HepG2 (cell line): Measurements from ENCODE around the gene P3H4. TPM values are rescaled to one million over a fixed set of nuclear protein-coding genes. Genes with fewer than 3 reads are reported as not detected.

Experiments
- ATF5 ChIP-seq: sonication (generic); formaldehyde crosslinking; IDR thresholded peaks from 2 replicates; pipeline ENCODE4 v1.4.0; 2020; ENCODE audit warnings: mild to moderate bottlenecking, low read depth, missing genetic modification reagents
- FOXO4 ChIP-seq: sonication (generic); formaldehyde crosslinking; conservative IDR thresholded peaks from 2 replicates; pipeline ENCODE4 v1.8.1; 2023; ENCODE audit warnings: missing genetic modification reagents
- GMEB1 ChIP-seq: sonication (generic); formaldehyde crosslinking; IDR thresholded peaks from 2 replicates; pipeline ENCODE4 v1.5.1; 2020; ENCODE audit warnings: missing genetic modification reagents, mild to moderate bottlenecking, borderline replicate concordance
- HIC2 ChIP-seq: sonication (generic); formaldehyde crosslinking; IDR thresholded peaks from 2 replicates; pipeline ENCODE4 v1.9.0; 2022; ENCODE audit warnings: low read depth, missing genetic modification reagents
- HNRNPK ChIP-seq: fragments of 200-400 bp; formaldehyde crosslinking; IDR thresholded peaks from 2 replicates; pipeline ENCODE4 v1.6.1; 2018; ENCODE audit warnings: low read length, low read depth, moderate library complexity, mild to moderate bottlenecking; ENCODE audit not compliant: poor library complexity, severe bottlenecking
- HOMEZ ChIP-seq: IDR thresholded peaks from 2 replicates; pipeline ENCODE4 v1.6.1; 2016; ENCODE audit warnings: low read depth
- NFAT5 ChIP-seq: sonication (generic); formaldehyde crosslinking; IDR thresholded peaks from 2 replicates; pipeline ENCODE4 v1.4.0; 2020; ENCODE audit warnings: missing genetic modification reagents
- TGIF2 ChIP-seq: IDR thresholded peaks from 2 replicates; pipeline ENCODE4 v1.6.1; 2016; ENCODE audit warnings: control low read depth, missing compliant biosample characterization
- ZNF24 ChIP-seq: fragments of 450-650 bp; IDR thresholded peaks from 2 replicates; pipeline ENCODE4 v1.6.1; 2017; ENCODE audit warnings: antibody characterized with exemption, mild to moderate bottlenecking
- ZNF431 ChIP-seq: sonication (generic); formaldehyde crosslinking; IDR thresholded peaks from 2 replicates; pipeline ENCODE4 v1.9.0; 2022; ENCODE audit warnings: missing genetic modification reagents, low read depth, mild to moderate bottlenecking, borderline replicate concordance
- ZNF652 ChIP-seq: IDR thresholded peaks from 2 replicates; pipeline ENCODE4 v1.6.1; 2016; ENCODE audit warnings: low read depth, borderline replicate concordance
- ZNF777 ChIP-seq: sonication (generic); formaldehyde crosslinking; IDR thresholded peaks from 2 replicates; pipeline ENCODE4 v1.4.0; 2020; ENCODE audit warnings: missing genetic modification reagents
- ZNF83 ChIP-seq: sonication (generic); formaldehyde crosslinking; IDR thresholded peaks from 2 replicates; pipeline ENCODE4 v1.4.0; 2020; ENCODE audit warnings: missing genetic modification reagents, mild to moderate bottlenecking, borderline replicate concordance
- polyA plus RNA-seq, 8 experiments: library from polyadenylated mRNA; depleted of rRNA in 3 of 8; stranded (reverse) in 7 of 8; unstranded in 1 of 8; fragments of >200 nt; fragmentation: Illumina TruSeq in 4 of 8; extraction: Trizol in 4 of 8; gene quantifications; 2 replicates each; pipeline versions ENCODE4 v1.2.1 to v1.2.3, GENCODE V29; 2011 to 2016; ENCODE audit warnings: low read depth in 4 of 8, missing spikeins in 1 of 8, mixed read lengths in 1 of 8; ENCODE audit not compliant: insufficient read depth in 1 of 8
- total RNA-seq, 5 experiments: library from RNA; depleted of rRNA; stranded (reverse); fragments of >200 nt; fragmentation: Illumina TruSeq; extraction: Trizol; gene quantifications; 2 replicates each; pipeline ENCODE4 v1.2.3, GENCODE V29; 2016; ENCODE audit warnings: low read depth in 1 of 5

The P3H4 gene
- total and polyA plus RNA-seq, 2 of the 13 experiments (the other 11 are each of a cell fraction or from before 2014, with no cell fraction given) = 37.1 to 50.6 TPM

GRCh38 chr17:41812381-41813151 is 817 bp upstream of the P3H4 start, which contains the start of gene FKBP10 (continued):
- TF ChIP-seq NFAT5 (CRISPR knock-in tag) = no peak
- TF ChIP-seq ZNF24 = no peak
- TF ChIP-seq FOXO4 (CRISPR knock-in tag) = no peak
- no peak for TF ChIP-seq ATF5
- TF ChIP-seq HIC2 (CRISPR knock-in tag) = no peak
- no peak for TF ChIP-seq HOMEZ (CRISPR knock-in tag)
- 0 out of 2 replicates have a peak, but pooled peaks have one; percentile 5 for TF ChIP-seq TGIF2 (CRISPR knock-in tag)
- TF ChIP-seq ZNF652 = no peak
- peak; percentile 19; the same call in 1 of the 2 replicates for TF ChIP-seq ZNF83 (CRISPR knock-in tag)
- TF ChIP-seq ZNF431 (CRISPR knock-in tag) = no peak
- TF ChIP-seq HNRNPK = peak; percentile 76
- TF ChIP-seq GMEB1 (CRISPR knock-in tag) = no peak
- no peak for TF ChIP-seq ZNF777 (CRISPR knock-in tag)
